SK-N-SH treated with all-trans-retinoic acid at 6 μM for 48 hours (cell line): ENCODE results near the gene XRCC2.

Source experiments
- ATAC-seq: fragments of 200-7000 bp; cut with Tn5 transposase; 3 replicates; pipeline ENCODE4 v1.9.1; 2020; ENCODE audit warnings: mild to moderate bottlenecking, moderate library complexity
- BACH2 ChIP-seq: fragments of 250-450 bp; sonication (Bioruptor Pico); IDR thresholded peaks from 2 replicates; pipeline ENCODE4 v1.9.0; 2021; ENCODE audit warnings: mild to moderate bottlenecking, borderline replicate concordance
- CSDC2 ChIP-seq: fragments of 250-450 bp; sonication (Bioruptor Pico); IDR thresholded peaks from 2 replicates; pipeline ENCODE4 v1.5.0; 2020; ENCODE audit warnings: mild to moderate bottlenecking, moderate library complexity
- ESRRG ChIP-seq: fragments of 250-450 bp; sonication (Bioruptor Pico); IDR thresholded peaks from 2 replicates; pipeline ENCODE4 v1.6.1; 2021; ENCODE audit warnings: mild to moderate bottlenecking
- GLIS3 ChIP-seq: fragments of 250-450 bp; sonication (Bioruptor Pico); IDR thresholded peaks from 2 replicates; pipeline ENCODE4 v1.5.0; 2020; ENCODE audit warnings: mild to moderate bottlenecking, moderate library complexity
- OSR1 ChIP-seq: fragments of 250-450 bp; sonication (Bioruptor Pico); IDR thresholded peaks from 2 replicates; pipeline ENCODE4 v1.8.0; 2022; ENCODE audit warnings: moderate library complexity, mild to moderate bottlenecking, inconsistent platforms
- PPARA ChIP-seq: fragments of 250-450 bp; sonication (Bioruptor Pico); IDR thresholded peaks from 2 replicates; pipeline ENCODE4 v1.5.0; 2020; ENCODE audit warnings: mild to moderate bottlenecking, borderline replicate concordance
- RARB ChIP-seq: fragments of 250-450 bp; sonication (Bioruptor Pico); IDR thresholded peaks from 2 replicates; pipeline ENCODE4 v1.8.0; 2021; ENCODE audit warnings: mild to moderate bottlenecking, moderate library complexity
- SNAI2 ChIP-seq: fragments of 250-450 bp; sonication (Bioruptor Pico); IDR thresholded peaks from 2 replicates; pipeline ENCODE4 v1.5.0; 2020; ENCODE audit warnings: mild to moderate bottlenecking, moderate library complexity
- TOX ChIP-seq: fragments of 250-450 bp; sonication (Bioruptor Pico); IDR thresholded peaks from 2 replicates; pipeline ENCODE4 v1.8.0; 2021; ENCODE audit warnings: mild to moderate bottlenecking, moderate library complexity, borderline replicate concordance
- ZC3H10 ChIP-seq: fragments of 250-450 bp; sonication (Bioruptor Pico); IDR thresholded peaks from 2 replicates; pipeline ENCODE4 v1.5.1; 2021; ENCODE audit warnings: mild to moderate bottlenecking, moderate library complexity
- ZFP3 ChIP-seq: fragments of 250-450 bp; sonication (Bioruptor Pico); IDR thresholded peaks from 2 replicates; pipeline ENCODE4 v1.5.0; 2020; ENCODE audit warnings: mild to moderate bottlenecking, moderate library complexity
- ZNF565 ChIP-seq: fragments of 450-650 bp; formaldehyde crosslinking; conservative IDR thresholded peaks from 2 replicates; pipeline ENCODE4 v1.5.0; 2020; ENCODE audit warnings: low read depth, mild to moderate bottlenecking, moderate library complexity
- ZNF8 ChIP-seq: fragments of 450-650 bp; formaldehyde crosslinking; IDR thresholded peaks from 2 replicates; pipeline ENCODE4 v1.5.0; 2020; ENCODE audit warnings: mild to moderate bottlenecking, moderate library complexity
- TF ChIP-seq, protein P1 (sequence below): fragments of 250-450 bp; sonication (Bioruptor Pico); IDR thresholded peaks from 2 replicates; pipeline ENCODE4 v1.8.0; 2020; ENCODE audit warnings: mild to moderate bottlenecking, moderate library complexity, borderline replicate concordance
- TF ChIP-seq, protein P2 (sequence below): fragments of 250-450 bp; sonication (Bioruptor Pico); IDR thresholded peaks from 2 replicates; pipeline ENCODE4 v1.5.0; 2020; ENCODE audit warnings: mild to moderate bottlenecking, moderate library complexity
- TF ChIP-seq, protein P3 (sequence below): fragments of 250-450 bp; sonication (Bioruptor Pico); IDR thresholded peaks from 2 replicates; pipeline ENCODE4 v1.5.1; 2021; ENCODE audit warnings: mild to moderate bottlenecking, moderate library complexity
- TF ChIP-seq, protein P4 (sequence below): fragments of 250-450 bp; sonication (Bioruptor Pico); IDR thresholded peaks from 2 replicates; pipeline ENCODE4 v1.5.1; 2020; ENCODE audit warnings: low read depth, mild to moderate bottlenecking, moderate library complexity

The XRCC2 gene

DNA sequence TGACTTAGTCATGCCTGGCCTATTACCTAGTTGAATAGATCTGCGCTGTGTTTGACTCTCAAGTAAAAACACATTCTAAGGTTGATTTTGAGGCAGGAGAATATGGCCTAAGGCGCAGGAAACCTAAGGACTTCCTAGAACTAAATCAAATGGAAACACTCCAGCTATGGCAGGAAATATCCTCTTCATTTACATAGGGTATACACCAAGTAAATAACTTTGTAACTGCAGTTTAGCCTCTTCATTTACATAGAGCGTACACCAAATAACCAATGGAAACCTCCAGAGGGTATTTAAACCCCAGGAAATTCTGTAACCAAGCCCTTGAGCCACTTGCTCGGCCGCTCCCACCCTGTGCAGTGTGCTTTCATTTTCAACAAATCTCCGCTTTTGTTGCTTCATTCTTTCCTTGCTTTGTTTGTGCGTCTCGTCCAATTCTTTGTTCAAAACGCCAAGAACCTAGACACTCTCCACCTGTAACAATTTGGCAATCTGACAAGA is 35.6 kb upstream of the XRCC2 start (continued):
- TF ChIP-seq, protein P1, sequence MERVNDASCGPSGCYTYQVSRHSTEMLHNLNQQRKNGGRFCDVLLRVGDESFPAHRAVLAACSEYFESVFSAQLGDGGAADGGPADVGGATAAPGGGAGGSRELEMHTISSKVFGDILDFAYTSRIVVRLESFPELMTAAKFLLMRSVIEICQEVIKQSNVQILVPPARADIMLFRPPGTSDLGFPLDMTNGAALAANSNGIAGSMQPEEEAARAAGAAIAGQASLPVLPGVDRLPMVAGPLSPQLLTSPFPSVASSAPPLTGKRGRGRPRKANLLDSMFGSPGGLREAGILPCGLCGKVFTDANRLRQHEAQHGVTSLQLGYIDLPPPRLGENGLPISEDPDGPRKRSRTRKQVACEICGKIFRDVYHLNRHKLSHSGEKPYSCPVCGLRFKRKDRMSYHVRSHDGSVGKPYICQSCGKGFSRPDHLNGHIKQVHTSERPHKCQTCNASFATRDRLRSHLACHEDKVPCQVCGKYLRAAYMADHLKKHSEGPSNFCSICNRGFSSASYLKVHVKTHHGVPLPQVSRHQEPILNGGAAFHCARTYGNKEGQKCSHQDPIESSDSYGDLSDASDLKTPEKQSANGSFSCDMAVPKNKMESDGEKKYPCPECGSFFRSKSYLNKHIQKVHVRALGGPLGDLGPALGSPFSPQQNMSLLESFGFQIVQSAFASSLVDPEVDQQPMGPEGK (CRISPR knock-in tag), result no peak
- TF ChIP-seq ZFP3, result no peak
- TF ChIP-seq BACH2 (CRISPR knock-in tag), result no peak
- no peak for TF ChIP-seq RARB (CRISPR knock-in tag)
- TF ChIP-seq ZNF565, result no peak
- TF ChIP-seq ESRRG (CRISPR knock-in tag), result no peak

DNA sequence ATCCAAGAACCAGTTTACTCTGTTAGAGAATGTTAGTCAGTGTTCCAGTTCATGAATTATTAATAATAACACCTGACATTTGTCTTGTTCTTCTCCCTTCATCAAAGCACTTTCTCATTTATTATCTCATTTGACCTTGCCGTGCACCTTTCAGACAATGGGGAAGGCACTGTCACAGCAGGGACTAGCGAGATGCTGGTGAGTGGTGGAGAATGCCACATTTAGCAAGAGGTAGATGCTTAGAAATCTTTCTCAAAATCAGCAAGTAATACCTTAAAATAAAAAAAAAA is 34.2 kb upstream of the XRCC2 start:
- TF ChIP-seq SNAI2 (CRISPR knock-in tag), result no peak
- no peak for TF ChIP-seq ZC3H10 (CRISPR knock-in tag)
- TF ChIP-seq ESRRG (CRISPR knock-in tag), result no peak
- TF ChIP-seq, protein P2, sequence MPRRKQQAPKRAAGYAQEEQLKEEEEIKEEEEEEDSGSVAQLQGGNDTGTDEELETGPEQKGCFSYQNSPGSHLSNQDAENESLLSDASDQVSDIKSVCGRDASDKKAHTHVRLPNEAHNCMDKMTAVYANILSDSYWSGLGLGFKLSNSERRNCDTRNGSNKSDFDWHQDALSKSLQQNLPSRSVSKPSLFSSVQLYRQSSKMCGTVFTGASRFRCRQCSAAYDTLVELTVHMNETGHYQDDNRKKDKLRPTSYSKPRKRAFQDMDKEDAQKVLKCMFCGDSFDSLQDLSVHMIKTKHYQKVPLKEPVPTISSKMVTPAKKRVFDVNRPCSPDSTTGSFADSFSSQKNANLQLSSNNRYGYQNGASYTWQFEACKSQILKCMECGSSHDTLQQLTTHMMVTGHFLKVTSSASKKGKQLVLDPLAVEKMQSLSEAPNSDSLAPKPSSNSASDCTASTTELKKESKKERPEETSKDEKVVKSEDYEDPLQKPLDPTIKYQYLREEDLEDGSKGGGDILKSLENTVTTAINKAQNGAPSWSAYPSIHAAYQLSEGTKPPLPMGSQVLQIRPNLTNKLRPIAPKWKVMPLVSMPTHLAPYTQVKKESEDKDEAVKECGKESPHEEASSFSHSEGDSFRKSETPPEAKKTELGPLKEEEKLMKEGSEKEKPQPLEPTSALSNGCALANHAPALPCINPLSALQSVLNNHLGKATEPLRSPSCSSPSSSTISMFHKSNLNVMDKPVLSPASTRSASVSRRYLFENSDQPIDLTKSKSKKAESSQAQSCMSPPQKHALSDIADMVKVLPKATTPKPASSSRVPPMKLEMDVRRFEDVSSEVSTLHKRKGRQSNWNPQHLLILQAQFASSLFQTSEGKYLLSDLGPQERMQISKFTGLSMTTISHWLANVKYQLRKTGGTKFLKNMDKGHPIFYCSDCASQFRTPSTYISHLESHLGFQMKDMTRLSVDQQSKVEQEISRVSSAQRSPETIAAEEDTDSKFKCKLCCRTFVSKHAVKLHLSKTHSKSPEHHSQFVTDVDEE, result no peak
- no peak for TF ChIP-seq PPARA (CRISPR knock-in tag)
- TF ChIP-seq RARB (CRISPR knock-in tag), result no peak
- TF ChIP-seq, protein P3, sequence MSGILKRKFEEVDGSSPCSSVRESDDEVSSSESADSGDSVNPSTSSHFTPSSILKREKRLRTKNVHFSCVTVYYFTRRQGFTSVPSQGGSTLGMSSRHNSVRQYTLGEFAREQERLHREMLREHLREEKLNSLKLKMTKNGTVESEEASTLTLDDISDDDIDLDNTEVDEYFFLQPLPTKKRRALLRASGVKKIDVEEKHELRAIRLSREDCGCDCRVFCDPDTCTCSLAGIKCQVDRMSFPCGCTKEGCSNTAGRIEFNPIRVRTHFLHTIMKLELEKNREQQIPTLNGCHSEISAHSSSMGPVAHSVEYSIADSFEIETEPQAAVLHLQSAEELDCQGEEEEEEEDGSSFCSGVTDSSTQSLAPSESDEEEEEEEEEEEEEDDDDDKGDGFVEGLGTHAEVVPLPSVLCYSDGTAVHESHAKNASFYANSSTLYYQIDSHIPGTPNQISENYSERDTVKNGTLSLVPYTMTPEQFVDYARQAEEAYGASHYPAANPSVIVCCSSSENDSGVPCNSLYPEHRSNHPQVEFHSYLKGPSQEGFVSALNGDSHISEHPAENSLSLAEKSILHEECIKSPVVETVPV (CRISPR knock-in tag), result no peak
- TF ChIP-seq, protein P4, sequence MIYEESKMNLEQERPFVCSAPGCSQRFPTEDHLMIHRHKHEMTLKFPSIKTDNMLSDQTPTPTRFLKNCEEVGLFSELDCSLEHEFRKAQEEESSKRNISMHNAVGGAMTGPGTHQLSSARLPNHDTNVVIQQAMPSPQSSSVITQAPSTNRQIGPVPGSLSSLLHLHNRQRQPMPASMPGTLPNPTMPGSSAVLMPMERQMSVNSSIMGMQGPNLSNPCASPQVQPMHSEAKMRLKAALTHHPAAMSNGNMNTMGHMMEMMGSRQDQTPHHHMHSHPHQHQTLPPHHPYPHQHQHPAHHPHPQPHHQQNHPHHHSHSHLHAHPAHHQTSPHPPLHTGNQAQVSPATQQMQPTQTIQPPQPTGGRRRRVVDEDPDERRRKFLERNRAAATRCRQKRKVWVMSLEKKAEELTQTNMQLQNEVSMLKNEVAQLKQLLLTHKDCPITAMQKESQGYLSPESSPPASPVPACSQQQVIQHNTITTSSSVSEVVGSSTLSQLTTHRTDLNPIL (CRISPR knock-in tag), result no peak
- no peak for TF ChIP-seq ZNF565
- TF ChIP-seq, all 23 proteins: peak for 0
- no peak for ATAC-seq

DNA sequence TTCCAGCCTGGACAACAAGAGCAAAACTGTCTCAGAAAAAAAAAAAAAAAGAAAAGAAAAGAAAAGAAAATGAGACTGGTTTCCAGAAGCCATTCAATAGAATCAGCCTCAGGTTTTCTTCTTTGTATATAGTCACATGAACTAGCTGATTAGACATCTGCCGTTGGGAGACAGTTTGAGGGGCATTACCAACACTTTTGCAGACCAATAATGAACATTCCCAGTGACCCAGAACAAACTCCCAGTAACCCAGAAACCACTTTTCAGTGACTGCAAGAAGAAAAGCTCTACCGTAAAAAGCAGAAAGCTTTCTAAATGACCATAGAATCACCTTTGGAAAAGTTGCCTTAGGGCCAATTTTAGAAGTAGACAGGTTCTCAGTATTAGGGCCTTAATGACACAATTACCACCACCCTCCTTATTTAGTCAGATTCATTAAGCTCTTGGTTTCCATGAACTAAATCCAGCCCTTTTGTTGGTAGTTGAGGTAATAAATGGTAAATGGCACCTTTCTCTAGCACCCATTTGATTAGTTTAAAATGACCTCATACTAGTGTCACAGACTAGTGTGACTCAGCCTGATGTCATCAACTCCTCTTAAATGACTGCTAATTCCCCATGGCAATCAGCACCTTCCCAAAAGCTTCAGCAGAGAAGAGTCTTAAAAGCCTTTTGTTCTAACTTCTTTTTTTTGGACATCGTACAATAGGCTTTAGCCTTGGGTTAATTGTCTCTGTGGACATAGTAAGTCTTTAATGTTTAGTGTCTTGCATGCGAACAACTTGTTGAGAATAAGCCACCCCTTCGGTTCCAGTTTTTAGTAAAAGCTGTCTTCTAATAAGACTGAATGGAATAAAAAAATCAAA is 33.6 kb upstream of the XRCC2 start:
- TF ChIP-seq ZNF8 (no peak), ZC3H10 (CRISPR knock-in tag) (no peak), GLIS3 (CRISPR knock-in tag) (no peak), BACH2 (CRISPR knock-in tag) (no peak), OSR1 (CRISPR knock-in tag) (no peak), CSDC2 (no peak)
- TF ChIP-seq, protein P3 (CRISPR knock-in tag), result no peak
- no peak for ATAC-seq

DNA sequence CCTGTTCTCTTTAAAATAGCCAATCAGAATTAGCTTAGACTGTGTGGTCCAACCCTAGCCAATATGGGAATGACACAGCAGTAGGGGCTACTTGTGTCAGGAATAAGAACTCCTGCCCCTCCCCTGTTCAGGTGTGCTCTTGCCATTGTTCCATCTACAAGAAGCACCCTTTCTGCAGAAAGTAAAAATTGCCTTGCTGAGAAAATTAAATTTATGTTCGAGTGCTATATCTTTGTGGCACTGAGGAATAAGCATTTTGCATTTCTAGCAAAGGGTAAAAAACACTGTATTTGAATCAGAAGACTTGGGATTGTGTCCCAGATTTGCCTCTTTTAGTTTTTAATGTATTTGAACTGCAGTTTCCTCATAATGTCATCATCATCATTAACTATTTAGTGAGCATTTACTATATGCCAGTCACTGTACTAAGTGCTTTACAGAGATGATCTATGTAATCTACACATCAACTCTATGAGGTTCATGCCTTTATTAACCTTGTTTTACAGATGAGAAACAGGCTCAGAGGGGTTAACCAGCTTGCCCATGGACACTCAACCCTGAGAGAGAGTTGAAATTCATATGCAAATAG is 28.9 kb upstream of the XRCC2 start:
- ATAC-seq, result no peak
- TF ChIP-seq PPARA (CRISPR knock-in tag) (no peak), ESRRG (CRISPR knock-in tag) (no peak), CSDC2 (no peak), TOX (CRISPR knock-in tag) (no peak)
- TF ChIP-seq, protein P2, result no peak
- TF ChIP-seq, all 23 proteins: peak for 0
